Neural crest cell (in vitro differentiated cells): Measurements from ENCODE around the gene SYS1. TPM values are rescaled to one million over a fixed set of nuclear protein-coding genes. Genes with fewer than 3 reads are reported as not detected.

ENCODE experiments used
- DNase-seq: peaks from one replicate; pipeline ENCODE4 v3.0.0; 2021; ENCODE audit warnings: low read depth, mixed read lengths, low spot score
- H3K27ac Mint-ChIP-seq: one replicate; pipeline ENCODE4 v1.8.0; 2021; ENCODE audit warnings: mild to moderate bottlenecking, mixed read lengths; ENCODE audit not compliant: unreplicated experiment
- H3K27me3 Mint-ChIP-seq: 2 replicates; pipeline ENCODE4 v1.8.0; 2021; ENCODE audit warnings: low read depth, mild to moderate bottlenecking, mixed read lengths
- H3K36me3 Mint-ChIP-seq: 2 replicates; pipeline ENCODE4 v1.8.0; 2021; ENCODE audit warnings: low read depth, mild to moderate bottlenecking, mixed read lengths
- H3K4me1 Mint-ChIP-seq: 2 replicates; pipeline ENCODE4 v1.8.0; 2021; ENCODE audit warnings: mixed read lengths
- H3K4me3 Mint-ChIP-seq: one replicate; pipeline ENCODE4 v1.8.0; 2021; ENCODE audit warnings: mild to moderate bottlenecking, mixed read lengths
- H3K9me3 Mint-ChIP-seq: 2 replicates; pipeline ENCODE4 v1.8.0; 2021; ENCODE audit warnings: mixed read lengths
- total RNA-seq: library from RNA; stranded (reverse); gene quantifications from 2 replicates; pipeline ENCODE4 v1.2.1, GENCODE V29; 2021
- TF ChIP-seq, protein P1 (sequence below): fragments of 200-600 bp; sonication (generic); conservative IDR thresholded peaks from 2 replicates; pipeline ENCODE4 v1.5.0; 2021; ENCODE audit warnings: antibody characterized with exemption, mild to moderate bottlenecking

Gene SYS1
- total RNA-seq, 1 donor from 2014 or later = 24.6 TPM

DNA sequence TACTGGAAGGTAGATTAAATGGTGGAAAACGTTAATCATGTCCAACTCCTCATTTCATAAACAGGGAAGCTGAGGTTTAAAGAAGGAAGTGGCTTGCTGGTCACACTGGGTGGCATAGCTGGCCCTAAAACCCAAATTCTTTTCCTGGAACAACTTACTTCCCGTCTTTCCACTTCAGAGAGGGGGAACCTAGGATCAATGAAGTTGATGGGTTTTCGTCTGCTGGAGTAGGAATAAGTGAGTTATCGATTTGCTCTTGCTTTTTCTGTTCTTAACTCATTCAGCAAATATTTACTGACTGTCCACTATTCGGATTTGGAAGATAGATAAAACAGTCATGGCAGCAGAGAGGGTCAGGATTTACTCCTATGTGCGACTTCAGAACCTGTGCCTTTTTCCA lies 1.2 kb upstream of the SYS1 start:
- H3K4me3 Mint-ChIP-seq = no peak overlapping the region
- no peak overlapping the region for H3K27ac Mint-ChIP-seq
- H3K9me3 Mint-ChIP-seq = no peaks in the 10 kb centered on the region
- DNase-seq = no peak
- no peaks in the 10 kb centered on the region for H3K27me3 Mint-ChIP-seq
- H3K4me1 Mint-ChIP-seq = peaks cover 22% of the 10 kb centered on the region
- H3K36me3 Mint-ChIP-seq = no peaks in the 10 kb centered on the region
- TF ChIP-seq, protein P1, sequence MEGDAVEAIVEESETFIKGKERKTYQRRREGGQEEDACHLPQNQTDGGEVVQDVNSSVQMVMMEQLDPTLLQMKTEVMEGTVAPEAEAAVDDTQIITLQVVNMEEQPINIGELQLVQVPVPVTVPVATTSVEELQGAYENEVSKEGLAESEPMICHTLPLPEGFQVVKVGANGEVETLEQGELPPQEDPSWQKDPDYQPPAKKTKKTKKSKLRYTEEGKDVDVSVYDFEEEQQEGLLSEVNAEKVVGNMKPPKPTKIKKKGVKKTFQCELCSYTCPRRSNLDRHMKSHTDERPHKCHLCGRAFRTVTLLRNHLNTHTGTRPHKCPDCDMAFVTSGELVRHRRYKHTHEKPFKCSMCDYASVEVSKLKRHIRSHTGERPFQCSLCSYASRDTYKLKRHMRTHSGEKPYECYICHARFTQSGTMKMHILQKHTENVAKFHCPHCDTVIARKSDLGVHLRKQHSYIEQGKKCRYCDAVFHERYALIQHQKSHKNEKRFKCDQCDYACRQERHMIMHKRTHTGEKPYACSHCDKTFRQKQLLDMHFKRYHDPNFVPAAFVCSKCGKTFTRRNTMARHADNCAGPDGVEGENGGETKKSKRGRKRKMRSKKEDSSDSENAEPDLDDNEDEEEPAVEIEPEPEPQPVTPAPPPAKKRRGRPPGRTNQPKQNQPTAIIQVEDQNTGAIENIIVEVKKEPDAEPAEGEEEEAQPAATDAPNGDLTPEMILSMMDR = no peak

DNA sequence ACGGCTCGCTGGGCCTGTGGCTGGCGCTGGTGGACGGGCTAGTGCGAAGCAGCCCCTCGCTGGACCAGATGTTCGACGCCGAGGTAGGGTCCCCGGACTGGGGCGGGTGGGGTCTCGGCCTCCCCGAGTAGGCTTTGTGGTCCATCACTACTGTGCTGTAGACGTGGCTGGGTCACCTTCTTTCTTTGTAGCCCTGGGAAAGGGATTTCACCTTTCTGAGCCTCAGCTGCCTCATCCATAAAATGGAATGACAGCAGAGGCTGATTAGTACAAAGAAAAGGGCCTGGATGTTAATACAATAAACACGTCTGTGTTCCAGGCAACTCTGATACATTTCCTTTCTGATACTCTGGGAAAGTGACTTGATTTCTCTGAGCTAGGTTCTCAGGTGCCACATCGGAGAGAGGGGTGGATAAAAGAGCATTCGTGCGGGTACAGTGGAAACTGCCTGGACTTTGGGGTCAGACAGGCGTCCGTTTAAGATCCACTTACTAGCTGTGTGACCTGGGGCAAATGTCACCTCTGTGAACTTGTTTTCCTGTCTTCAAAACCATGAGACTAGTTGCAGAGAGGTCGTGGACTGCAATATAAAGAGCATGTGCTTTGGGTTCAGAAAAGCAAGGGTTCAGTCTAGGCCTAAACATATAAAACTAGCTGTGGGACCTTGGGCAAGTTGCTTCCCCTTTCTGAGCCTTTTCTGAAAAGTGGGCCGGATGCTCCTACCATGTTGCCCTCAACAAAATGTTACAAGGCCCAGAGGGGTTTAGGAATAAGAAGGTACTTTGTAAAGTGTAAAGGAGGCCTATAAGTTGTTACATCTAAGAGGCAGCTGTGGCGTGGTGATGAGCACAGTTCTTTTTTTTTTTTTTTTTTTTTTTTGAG lies 896 bp downstream of the SYS1 start:
- no peaks in the 10 kb centered on the region for H3K9me3 Mint-ChIP-seq
- DNase-seq = no peak
- peaks cover 4% of the 10 kb centered on the region for H3K36me3 Mint-ChIP-seq
- peak overlapping the region; percentile 97 for H3K27ac Mint-ChIP-seq
- H3K4me3 Mint-ChIP-seq = peak overlapping the region; percentile 97
- TF ChIP-seq, protein P1 = no peak
- no peaks in the 10 kb centered on the region for H3K27me3 Mint-ChIP-seq
- peaks cover 22% of the 10 kb centered on the region for H3K4me1 Mint-ChIP-seq

DNA sequence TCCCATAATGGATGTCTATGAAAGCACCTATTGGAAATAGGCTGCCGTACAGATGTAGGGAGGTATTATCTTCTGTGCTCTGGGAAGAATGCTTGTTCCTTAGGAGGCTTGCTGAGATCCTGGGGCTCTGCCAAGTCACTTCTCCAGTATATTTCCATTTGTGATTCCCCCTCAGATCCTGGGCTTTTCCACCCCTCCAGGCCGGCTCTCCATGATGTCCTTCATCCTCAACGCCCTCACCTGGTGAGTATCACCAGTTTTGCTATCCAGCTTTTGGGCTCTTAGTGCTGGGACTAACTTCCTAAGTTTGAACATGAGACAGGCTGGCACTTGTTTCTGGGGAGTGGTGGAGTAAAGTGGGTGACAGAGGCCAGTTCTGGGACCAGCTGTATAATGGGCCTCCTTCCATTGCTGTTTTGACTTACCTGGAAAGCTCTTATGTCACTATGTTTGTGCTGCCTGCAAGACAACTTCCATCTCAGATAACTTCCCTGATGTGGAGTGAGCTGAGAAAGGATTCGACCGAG lies 2.6 kb downstream of the SYS1 start:
- Mint-ChIP-seq H3K36me3 (peaks cover 4% of the 10 kb centered on the region), H3K9me3 (no peaks in the 10 kb centered on the region), H3K4me1 (peaks cover 22% of the 10 kb centered on the region), H3K27ac (no peak overlapping the region), H3K4me3 (peak overlapping the region; percentile 97), H3K27me3 (no peaks in the 10 kb centered on the region)
- TF ChIP-seq, protein P1 = no peak
- DNase-seq = no peak

DNA sequence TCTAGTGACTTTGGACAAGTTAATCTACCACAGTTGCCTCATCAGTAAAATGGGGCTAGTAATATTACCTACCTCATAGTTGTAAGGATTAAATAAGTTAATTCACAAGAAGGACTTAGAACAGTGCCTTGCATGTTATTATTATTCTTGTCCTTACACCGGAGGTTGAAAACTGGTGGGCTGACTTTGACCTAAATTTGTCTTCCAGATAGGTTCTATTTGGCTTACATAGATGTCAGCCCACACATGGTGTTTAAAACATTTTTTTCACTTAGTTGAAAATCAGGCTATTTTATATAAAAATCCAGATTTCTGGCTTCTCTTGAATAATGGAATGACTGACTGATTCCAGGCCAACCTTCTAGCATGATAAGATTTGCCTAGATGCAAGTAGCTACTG lies 3.2 kb downstream of the SYS1 start:
- Mint-ChIP-seq H3K27ac (no peak overlapping the region), H3K4me3 (peak overlapping the region; percentile 97), H3K36me3 (peaks cover 4% of the 10 kb centered on the region), H3K4me1 (peaks cover 22% of the 10 kb centered on the region), H3K9me3 (no peaks in the 10 kb centered on the region), H3K27me3 (no peaks in the 10 kb centered on the region)
- no peak for DNase-seq
- TF ChIP-seq, protein P1 = no peak

DNA sequence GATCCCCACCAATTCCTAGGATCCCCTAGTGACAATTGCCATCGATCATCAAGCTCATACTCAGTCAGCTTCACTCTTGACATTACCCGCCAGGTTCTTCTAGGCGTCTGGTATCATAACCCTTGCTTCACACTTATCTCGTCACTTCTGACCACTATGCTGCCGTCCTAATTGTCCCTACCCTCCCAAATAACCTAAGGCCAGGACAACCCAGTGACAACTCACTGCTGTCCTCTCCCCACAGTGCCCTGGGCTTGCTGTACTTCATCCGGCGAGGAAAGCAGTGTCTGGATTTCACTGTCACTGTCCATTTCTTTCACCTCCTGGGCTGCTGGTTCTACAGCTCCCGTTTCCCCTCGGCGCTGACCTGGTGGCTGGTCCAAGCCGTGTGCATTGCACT lies 3.7 kb downstream of the SYS1 start:
- H3K4me3 Mint-ChIP-seq = peak overlapping the region; percentile 31
- peaks cover 22% of the 10 kb centered on the region for H3K4me1 Mint-ChIP-seq
- peaks cover 4% of the 10 kb centered on the region for H3K36me3 Mint-ChIP-seq
- no peaks in the 10 kb centered on the region for H3K9me3 Mint-ChIP-seq
- H3K27ac Mint-ChIP-seq = no peak overlapping the region
- no peak for DNase-seq
- no peaks in the 10 kb centered on the region for H3K27me3 Mint-ChIP-seq
- TF ChIP-seq, protein P1 = no peak
